Endothelial cell of umbilical vein (primary cell): ENCODE results near the gene ZG16. TPM values are rescaled to one million over a fixed set of nuclear protein-coding genes. Genes with fewer than 3 reads are reported as not detected.

Experiments
- BruUV-seq: library from RNA; stranded (reverse); fragments of 400-500 nt; replicated peaks from 2 replicates; lab custom pipeline; 2021; lab: Mats Ljungman, UMichigan
- CTCF ChIA-PET: fragments of 300-600, 350-600 bp; sonication (Branson Sonifier 250); formaldehyde crosslinking; loops from one replicate; lab custom pipeline; 2021; ENCODE audit warnings: antibody characterized with exemption, inconsistent platforms; lab: Charles Lee
- POLR2A ChIA-PET: fragments of 300-600, 350-600 bp; sonication (Branson Sonifier 250); formaldehyde crosslinking; loops from one replicate; lab custom pipeline; 2021; ENCODE audit warnings: antibody characterized with exemption, inconsistent platforms; lab: Charles Lee
- DNase-seq: peaks from one replicate; pipeline ENCODE4 v3.0.0-alpha.2; 2011; ENCODE audit warnings: low read depth, low spot score
- FAIRE-seq: peaks from 2 replicates; lab custom pipeline; 2011; peaks lifted over from hg19 to GRCh38; lab: Jason Lieb, UNC
- H2AFZ ChIP-seq: 2 replicates; pipeline ENCODE4 v1.6.0; 2012; ENCODE audit warnings: low read depth, low read length, control low read depth, inconsistent platforms
- H3K27ac ChIP-seq: 2 replicates; pipeline ENCODE4 v1.5.1; 2011; ENCODE audit warnings: low read depth, mild to moderate bottlenecking, control low read depth, low read length, moderate library complexity; ENCODE audit not compliant: insufficient read depth
- H3K27me3 ChIP-seq, 2 experiments: 2 replicates each; pipeline versions ENCODE4 v1.6.0 to v1.6.1; 2011; ENCODE audit warnings: low read length in 2 of 2, mixed read lengths in 1 of 2; ENCODE audit not compliant: control insufficient read depth in 2 of 2, insufficient read depth in 2 of 2
- H3K36me3 ChIP-seq, 2 experiments: 2 replicates in 1 of 2; 3 replicates in 1 of 2; pipeline ENCODE4 v1.5.1; 2011; ENCODE audit warnings: low read length in 2 of 2, mild to moderate bottlenecking in 1 of 2, moderate library complexity in 1 of 2; ENCODE audit not compliant: control insufficient read depth in 2 of 2, insufficient read depth in 2 of 2; ENCODE audit errors: extremely low read depth in 1 of 2
- H3K4me1 ChIP-seq: 3 replicates; pipeline ENCODE4 v1.5.1; 2011; ENCODE audit warnings: mild to moderate bottlenecking, low read length; ENCODE audit not compliant: control insufficient read depth, insufficient read depth; ENCODE audit errors: extremely low read depth
- H3K4me2 ChIP-seq: 2 replicates; pipeline ENCODE4 v1.6.1; 2011; ENCODE audit warnings: low read length, control low read depth, mixed read lengths; ENCODE audit not compliant: insufficient read depth
- H3K4me3 ChIP-seq, 3 experiments: fragments of 200-600 bp in 1 of 3; sonication (generic), shearing (Covaris generic) in 1 of 3; replicated peaks in 1 of 3; 2 replicates each; pipeline ENCODE4 v1.5.1; 2011 to 2016; ENCODE audit warnings: control low read depth in 3 of 3, low read length in 3 of 3, mild to moderate bottlenecking in 2 of 3, inconsistent platforms in 1 of 3, low read depth in 1 of 3, moderate library complexity in 1 of 3; ENCODE audit not compliant: insufficient read depth in 1 of 3
- H3K79me2 ChIP-seq: 2 replicates; pipeline ENCODE4 v1.6.0; 2012; ENCODE audit warnings: low read length, inconsistent platforms; ENCODE audit not compliant: control insufficient read depth, insufficient read depth
- H3K9ac ChIP-seq: replicated peaks from 2 replicates; pipeline ENCODE3; 2011; ENCODE audit warnings: low read length, control low read depth; ENCODE audit not compliant: insufficient read depth; ENCODE audit errors: extremely low read depth
- H3K9me1 ChIP-seq: replicated peaks from 3 replicates; pipeline ENCODE4 v1.6.0; 2011; ENCODE audit warnings: mild to moderate bottlenecking, low read length; ENCODE audit not compliant: control insufficient read depth, insufficient read depth; ENCODE audit errors: extremely low read depth
- H3K9me3 ChIP-seq: replicated peaks from 2 replicates; pipeline ENCODE4 v1.5.1; 2012; ENCODE audit warnings: low read length, inconsistent platforms; ENCODE audit not compliant: control insufficient read depth, insufficient read depth
- H4K20me1 ChIP-seq: replicated peaks from 2 replicates; pipeline ENCODE3; 2011; ENCODE audit warnings: mild to moderate bottlenecking, low read length; ENCODE audit not compliant: control insufficient read depth, insufficient read depth; ENCODE audit errors: extremely low read depth
- CTCF ChIP-seq, 2 donors: IDR thresholded peaks; 1 replicate in 1 of 2; 2 replicates in 1 of 2; pipeline ENCODE4 v1.5.1; 2011; ENCODE audit warnings: low read length in 2 of 2, mild to moderate bottlenecking in 2 of 2, moderate library complexity in 2 of 2, control low read depth in 1 of 2, inconsistent platforms in 1 of 2, low read depth in 1 of 2; ENCODE audit not compliant: insufficient read depth in 1 of 2; ENCODE audit errors: extremely low read depth in 1 of 2
- EZH2 ChIP-seq: IDR thresholded peaks from 2 replicates; pipeline ENCODE4 v1.6.1; 2012; ENCODE audit warnings: borderline replicate concordance, low read depth, mild to moderate bottlenecking, moderate library complexity, low read length, inconsistent platforms; ENCODE audit not compliant: severe bottlenecking
- FOS ChIP-seq: IDR thresholded peaks from 2 replicates; pipeline ENCODE4 v1.6.1; 2011; ENCODE audit warnings: mild to moderate bottlenecking, low read length, moderate library complexity, borderline replicate concordance; ENCODE audit not compliant: insufficient read depth
- GATA2 ChIP-seq: IDR thresholded peaks from 2 replicates; pipeline ENCODE4 v1.7.0; 2011; ENCODE audit warnings: low read depth, mild to moderate bottlenecking, moderate library complexity, mixed read lengths, low read length; ENCODE audit not compliant: insufficient read length, insufficient read depth
- JUN ChIP-seq: IDR thresholded peaks from 2 replicates; pipeline ENCODE4 v1.6.1; 2011; ENCODE audit warnings: borderline replicate concordance, low read depth; ENCODE audit not compliant: insufficient read length, insufficient read depth
- MAX ChIP-seq: IDR thresholded peaks from 2 replicates; pipeline ENCODE4 v1.6.1; 2011; ENCODE audit not compliant: insufficient read depth, insufficient read length
- MYC ChIP-seq: IDR thresholded peaks from one replicate; pipeline ENCODE4 v1.6.1; 2011; ENCODE audit warnings: mild to moderate bottlenecking, low read depth, low read length
- POLR2A ChIP-seq: IDR thresholded peaks from 2 replicates; pipeline ENCODE4 v1.6.1; 2012; ENCODE audit warnings: low read depth, mild to moderate bottlenecking, control low read depth, low read length
- POLR2AphosphoS5 ChIP-seq: IDR thresholded peaks from 2 replicates; pipeline ENCODE4 v1.6.1; 2012; ENCODE audit warnings: low read depth, mild to moderate bottlenecking, control low read depth, low read length, moderate library complexity; ENCODE audit not compliant: insufficient read depth
- dilution Hi-C: fragments of 300-500 bp; cut with MboI; formaldehyde crosslinking; loops from one replicate; pipeline ENCODE4 v1.15.0; 2019; ENCODE audit warnings: low sequenced_read_pairs; ENCODE audit not compliant: extremely low pct_ligation_motif_present
- intact Hi-C: fragments of 100-400 bp; cut with micrococcal nuclease; formaldehyde crosslinking; loops from one replicate; pipeline ENCODE4 v1.10.0; 2022
- polyA plus RNA-seq, 4 experiments: library from polyadenylated mRNA; depleted of rRNA in 3 of 4; stranded (reverse) in 3 of 4; unstranded in 1 of 4; fragments of >200 nt; gene quantifications; 2 replicates each; pipeline versions ENCODE4 v1.2.1 to v1.2.3, GENCODE V29; 2011 to 2012; ENCODE audit warnings: missing spikeins in 1 of 4
- total RNA-seq: library from RNA; stranded (reverse); gene quantifications from 2 replicates; pipeline ENCODE4 v1.2.3, GENCODE V29; 2021

The ZG16 gene
- total and polyA plus RNA-seq, 2 donors (not counting 3 experiments of a cell fraction or from before 2014, with no cell fraction given), result not detected

DNA sequence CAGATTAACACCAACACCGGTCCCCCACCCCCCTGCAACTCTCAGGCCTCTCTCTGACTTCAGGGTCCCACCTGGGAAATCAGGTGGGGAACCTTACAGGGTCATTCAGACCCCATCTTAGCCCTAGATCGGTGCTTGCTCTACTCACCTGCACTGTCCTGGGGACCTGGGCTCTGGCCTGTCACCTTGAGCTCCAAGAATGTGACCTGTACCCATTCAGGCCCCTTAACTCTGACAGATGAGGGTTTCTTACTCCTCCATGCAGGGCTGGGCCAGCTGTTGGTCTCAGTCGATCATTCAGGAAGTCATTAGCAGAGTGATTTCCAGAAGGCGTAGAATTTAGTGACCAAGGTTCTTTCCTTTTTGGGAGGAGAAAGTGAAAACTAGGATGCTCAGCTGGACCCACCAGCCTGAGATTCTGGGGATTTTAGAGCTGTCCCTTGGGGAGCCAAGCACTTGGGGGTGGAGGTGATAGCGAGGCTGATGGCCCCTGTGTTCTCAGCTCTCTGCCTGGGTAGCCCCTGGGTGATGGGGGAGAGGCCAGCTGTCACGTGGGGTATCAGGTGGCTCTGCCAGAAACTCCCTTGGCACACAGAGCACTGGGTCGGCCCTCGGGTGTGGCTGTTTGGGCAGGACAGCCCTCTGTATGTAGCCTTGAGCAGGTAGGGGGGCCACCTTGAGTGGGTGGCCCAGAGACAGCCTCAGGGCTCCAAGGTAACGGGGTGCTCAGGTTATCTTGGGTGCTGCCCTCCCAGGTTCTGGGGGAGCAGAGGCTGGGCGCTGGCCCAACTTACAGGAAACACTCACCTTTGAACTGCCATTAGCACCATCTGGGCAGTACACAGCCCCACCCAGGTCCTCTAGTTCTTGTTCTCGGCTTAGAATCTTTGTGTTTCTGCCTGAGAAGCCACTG lies 42.9 kb downstream of the ZG16 start:
- Histone ChIP-seq H3K4me1 (peaks cover 55% of the 10 kb centered on the region), H3K27ac (peak overlapping the region; percentile 67), H4K20me1 (no peaks in the 10 kb centered on the region), H3K9me1 (no peaks in the 10 kb centered on the region), H3K9ac (peak overlapping the region; percentile 63), H3K79me2 (peaks cover 37% of the 10 kb centered on the region), H3K9me3 (no peaks in the 10 kb centered on the region), H3K4me2 (peak overlapping the region; percentile 89), H3K36me3 (peaks cover 0 to 5% of the 10 kb centered on the region in 2 experiments), H3K27me3 (no peaks in the 10 kb centered on the region), H3K4me3 (peak overlapping the region; percentile 29 to 91 (median 60)), H2AFZ (no peak overlapping the region)
- DNase-seq (no peak), FAIRE-seq (peak; percentile 83)
- intact Hi-C loops (loop anchor here (2.0 to 10.0 kb wide), 5 partner anchors 28 to 151 kb away; partner anchors contain the start of genes ASPHD1, CDIPT, KCTD13 and TAOK2), dilution Hi-C loops (no loop called here)
- CTCF ChIA-PET, result interaction anchor here (0.6 to 8.2 kb wide), 8 partner anchors 13 to 155 kb away, joined by 3 to 140 read pairs (median 4); no protein-coding TSS in a partner anchor
- TF ChIP-seq POLR2AphosphoS5, result no peak
- TF ChIP-seq GATA2, result no peak
- no peak for TF ChIP-seq JUN
- no peak for TF ChIP-seq CTCF (IDR thresholded peaks at IDR 0.05; ENCODE audit: extremely low read depth in 1 of 2, insufficient read depth in 1 of 2, low read depth in 1 of 2, low read length in 2 of 2)
- no peak for TF ChIP-seq MAX
- no peak for TF ChIP-seq POLR2A
- TF ChIP-seq FOS, result no peak
- TF ChIP-seq EZH2, result no peak
- TF ChIP-seq MYC, result no peak
- POLR2A ChIA-PET, result interaction anchor here (0.6 to 1.0 kb wide), 3 partner anchors 27 to 87 kb away, joined by 3 to 7 read pairs (median 4); no protein-coding TSS in a partner anchor
- BruUV-seq, result no TSS peak
